Tibial nerve (tissue), 3 donors: ENCODE data around the gene TMED6.

Source experiments
- CTCF ChIP-seq, 5 experiments: fragments of 200-600 bp in 3 of 5; fragments of 450-650 bp in 2 of 5; sonication (generic) in 3 of 5; IDR thresholded peaks; one replicate each; pipeline ENCODE4 v1.5.1; 2016 to 2019; ENCODE audit warnings: antibody characterized with exemption in 5 of 5, mild to moderate bottlenecking in 3 of 5, moderate library complexity in 2 of 5
- POLR2A ChIP-seq, 2 donors: fragments of 450-650 bp; IDR thresholded peaks; one replicate each; pipeline ENCODE4 v1.6.1; 2017; ENCODE audit warnings: antibody characterized with exemption in 2 of 2, mild to moderate bottlenecking in 2 of 2, moderate library complexity in 2 of 2

GRCh38 chr16:69365901-69366300 is 14.3 kb upstream of the TMED6 start:
- no peak for TF ChIP-seq CTCF (IDR thresholded peaks at IDR 0.05)
- TF ChIP-seq POLR2A (IDR thresholded peaks at IDR 0.05): no peak
